Neural progenitor cell (in vitro differentiated cells): ENCODE results near the gene ZFYVE19.

Experiments
- CTCF ChIP-seq: fragments of 200-600 bp; sonication (generic); IDR thresholded peaks from 2 replicates; pipeline ENCODE4 v1.5.1; 2017; ENCODE audit warnings: antibody characterized with exemption, mild to moderate bottlenecking
- EZH2 ChIP-seq: fragments of 200-600 bp; sonication (generic); IDR thresholded peaks from 2 replicates; pipeline ENCODE4 v1.6.1; 2017; ENCODE audit warnings: antibody characterized with exemption, mild to moderate bottlenecking, moderate library complexity

- TF ChIP-seq CTCF: no peak
- no peak for TF ChIP-seq EZH2
These were observed 24.0 kb downstream of the ZFYVE19 start for GRCh38 chr15:40830884-40831283.
